HG02938 (cell line): ENCODE results near the gene TBC1D7.

ENCODE experiments used
- ATAC-seq: cut with Tn5 transposase; IDR thresholded peaks from one replicate; pipeline ENCODE4 v1.9.1; 2021; ENCODE audit warnings: mild to moderate bottlenecking, moderate library complexity; ENCODE audit not compliant: unreplicated experiment

The TBC1D7 gene

GRCh38 chr6:13296536-13296997, 31.8 kb downstream of the TBC1D7 start:
- ATAC-seq: no peak

DNA sequence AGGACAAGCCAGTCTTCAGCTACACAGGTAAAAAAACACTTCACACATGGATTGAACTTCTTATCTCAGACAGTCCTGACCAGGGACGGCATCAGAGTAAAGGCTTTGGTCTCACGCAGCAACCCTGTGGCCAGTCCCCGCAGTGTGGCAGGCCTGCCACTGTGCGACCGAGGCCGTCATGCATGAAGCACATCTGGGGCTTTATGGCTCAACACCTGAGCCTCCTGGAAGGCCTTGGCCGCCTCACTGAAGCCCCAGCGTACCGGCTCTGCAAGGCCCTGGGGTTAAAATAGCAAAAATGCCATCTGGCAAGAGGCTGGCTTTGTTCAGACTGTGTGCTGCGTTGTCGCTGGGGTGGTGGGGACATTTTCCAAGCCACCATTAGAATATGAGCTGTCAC, 32.8 kb downstream of the TBC1D7 start:
- no peak for ATAC-seq

DNA sequence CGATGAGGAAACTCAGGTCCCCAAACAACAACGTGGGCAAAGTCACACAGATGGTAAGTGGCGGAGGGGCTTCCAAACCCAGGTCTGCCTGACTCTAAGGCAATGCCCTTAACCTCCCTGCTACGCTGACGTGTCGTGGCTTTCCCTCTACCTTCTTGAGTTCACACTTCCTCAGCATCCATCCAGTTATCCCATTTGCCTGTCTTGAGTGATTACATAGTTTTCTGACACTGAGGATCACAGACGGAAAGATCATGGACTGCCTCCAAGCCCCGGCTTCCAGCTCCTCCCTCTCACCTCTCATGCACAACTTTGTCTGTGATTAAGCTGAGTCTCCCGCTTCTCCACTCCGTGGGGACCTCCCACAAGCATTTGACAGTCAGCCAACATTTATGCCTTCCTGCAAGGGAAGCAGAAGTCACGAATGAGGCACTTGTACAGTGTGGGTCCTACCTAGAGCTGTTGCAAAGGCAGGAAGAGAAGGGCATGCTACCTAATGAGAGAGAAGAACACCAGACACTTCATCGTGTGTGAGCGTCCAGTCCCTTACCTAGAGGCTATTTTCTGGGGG, 33.8 kb downstream of the TBC1D7 start:
- no peak for ATAC-seq

DNA sequence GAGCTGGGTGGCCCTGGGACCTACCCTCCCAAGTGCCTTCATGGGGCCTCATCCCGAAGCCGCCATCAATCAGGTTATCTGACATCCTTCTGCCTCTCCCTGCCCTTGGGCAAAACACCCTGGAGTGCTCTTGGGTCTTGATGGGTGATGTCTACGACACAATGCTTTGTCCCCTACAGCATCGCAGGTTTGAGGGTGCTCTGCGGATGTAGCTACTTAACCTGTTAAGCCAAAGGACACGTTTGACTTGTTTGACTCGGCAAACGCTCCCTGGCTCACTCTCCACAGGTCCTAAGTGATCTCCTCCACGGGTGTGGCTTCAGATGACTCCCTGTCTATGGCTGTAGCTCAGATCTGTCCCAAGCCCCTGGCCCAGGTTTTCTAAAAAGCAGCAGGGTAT, 35.6 kb downstream of the TBC1D7 start:
- no peak for ATAC-seq

- no peak for ATAC-seq
These were observed 38.0 kb downstream of the TBC1D7 start for GRCh38 chr6:13290335-13290734.

DNA sequence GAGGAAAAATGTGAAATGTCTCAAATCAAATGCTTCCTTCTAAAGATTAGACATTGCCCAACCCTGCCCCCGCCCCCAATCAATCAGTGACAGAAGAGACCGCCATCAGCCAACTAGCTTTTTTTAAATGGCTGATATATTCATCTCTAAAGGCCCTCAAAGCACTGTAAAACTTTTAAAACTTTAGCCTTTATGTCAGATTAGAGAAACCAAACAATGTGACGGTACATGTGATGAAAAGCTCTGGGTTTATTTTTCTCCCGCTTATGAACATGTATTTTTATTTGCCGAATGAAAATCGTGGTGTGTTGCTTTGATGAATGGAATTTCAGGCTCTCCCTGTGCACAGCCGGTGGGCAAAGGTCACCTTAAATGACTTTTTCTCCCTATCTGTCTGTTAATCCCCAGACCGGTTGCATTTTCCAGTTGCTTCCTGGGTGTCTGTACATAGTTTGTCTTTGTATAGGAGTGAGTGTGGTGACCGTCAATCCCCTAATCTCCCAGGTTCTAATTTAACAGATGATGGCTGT, 38.5 kb downstream of the TBC1D7 start:
- ATAC-seq: no peak

DNA sequence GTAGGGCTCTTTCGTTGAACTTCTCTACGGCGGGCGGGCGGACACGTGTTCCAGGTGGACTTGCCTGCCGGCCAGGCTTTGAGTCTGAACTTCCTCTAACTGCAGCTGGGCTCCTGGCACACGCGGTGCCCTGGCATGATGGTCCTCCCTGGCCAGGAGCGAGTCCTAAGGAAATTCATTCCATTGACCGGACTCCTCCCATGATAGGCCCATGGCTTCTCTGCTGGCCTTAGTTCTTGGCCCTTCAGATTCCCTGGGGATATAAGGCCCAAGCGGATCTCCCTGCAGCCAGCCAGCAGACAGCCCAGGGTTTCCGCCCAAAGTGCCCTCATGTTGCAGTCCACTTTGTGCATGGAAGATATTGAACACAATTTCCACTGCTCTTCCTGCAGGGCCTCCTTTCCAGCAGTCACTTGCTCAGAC, 39.4 kb downstream of the TBC1D7 start:
- ATAC-seq: no peak

DNA sequence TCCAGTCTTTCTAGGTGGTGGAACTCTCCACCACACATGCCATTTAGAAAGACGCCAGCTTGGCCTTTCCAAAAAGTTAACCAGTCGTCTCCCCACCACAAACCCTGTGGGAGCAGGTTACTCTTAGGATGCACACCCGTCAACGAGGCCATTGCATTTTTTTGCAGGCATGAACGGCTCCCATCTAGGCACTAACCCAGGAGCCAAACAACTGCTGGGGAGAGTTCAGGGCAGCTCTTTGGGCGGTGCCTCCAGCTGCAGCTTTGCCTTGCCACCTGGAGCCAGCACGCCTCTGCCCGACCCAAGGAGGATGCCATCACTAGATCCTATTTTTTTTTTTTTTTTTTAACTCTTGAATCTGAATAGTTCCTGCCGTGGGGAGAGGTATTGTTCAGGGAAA, 39.9 kb downstream of the TBC1D7 start:
- no peak for ATAC-seq

DNA sequence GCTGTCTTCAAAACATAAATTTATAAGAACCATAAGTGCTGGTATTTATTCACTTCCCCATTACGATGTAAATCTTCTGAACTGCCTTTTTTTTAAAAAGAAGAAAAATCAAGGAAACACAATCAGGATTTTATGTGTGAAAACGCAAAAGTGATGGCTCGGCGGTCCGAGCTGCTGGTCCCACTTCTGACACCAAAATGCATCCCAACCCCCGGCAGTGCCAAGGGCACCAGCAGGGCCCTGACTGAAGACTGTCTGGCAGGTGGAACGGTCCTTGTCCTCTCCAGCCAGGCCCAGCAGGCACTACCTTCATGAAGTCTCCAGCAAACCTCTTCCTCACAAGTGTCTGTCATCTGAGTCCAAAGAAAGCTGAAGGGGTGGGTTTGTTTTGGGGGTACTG, 41.2 kb downstream of the TBC1D7 start:
- ATAC-seq: no peak

DNA sequence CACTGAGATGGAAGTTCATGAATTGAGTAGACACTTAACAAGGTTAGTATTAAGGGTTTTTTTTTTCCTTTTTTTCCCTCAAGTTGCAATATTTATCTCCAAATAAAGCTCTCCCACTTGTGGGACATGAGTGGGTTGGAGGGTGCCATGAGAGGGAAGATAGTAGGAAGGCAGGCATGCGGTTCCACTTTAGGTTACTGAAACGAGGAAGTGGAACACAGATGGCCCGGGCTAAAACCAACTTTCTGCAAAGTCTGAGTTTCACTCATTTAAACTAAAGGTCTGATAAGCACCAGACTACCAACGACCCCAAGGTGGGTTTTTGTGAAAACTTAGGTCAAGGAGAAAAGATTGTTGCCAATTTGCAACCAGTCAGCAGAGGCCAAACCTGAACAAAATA, 42.2 kb downstream of the TBC1D7 start:
- ATAC-seq: peak; percentile 69

GRCh38 chr6:13285705-13286104, 42.6 kb downstream of the TBC1D7 start:
- no peak for ATAC-seq

DNA sequence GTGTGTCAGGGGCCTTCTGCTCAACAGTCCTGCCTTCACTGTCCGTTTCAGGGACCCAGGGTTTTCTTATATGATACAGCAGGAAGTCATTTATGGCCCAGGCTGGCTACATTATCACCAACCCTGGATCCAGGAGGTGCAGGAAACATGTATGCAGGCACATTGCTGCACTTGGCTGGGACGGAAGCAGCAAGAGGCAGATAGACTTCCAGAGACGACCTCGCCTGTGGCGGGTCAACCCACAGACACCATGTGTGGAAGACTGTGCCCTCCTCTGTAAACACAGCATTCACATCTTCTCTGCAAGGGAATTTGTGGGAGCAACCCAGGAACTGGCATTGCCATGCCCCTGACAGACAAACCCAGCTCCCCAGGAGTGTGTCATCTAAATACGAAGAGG, 43.7 kb downstream of the TBC1D7 start:
- no peak for ATAC-seq

DNA sequence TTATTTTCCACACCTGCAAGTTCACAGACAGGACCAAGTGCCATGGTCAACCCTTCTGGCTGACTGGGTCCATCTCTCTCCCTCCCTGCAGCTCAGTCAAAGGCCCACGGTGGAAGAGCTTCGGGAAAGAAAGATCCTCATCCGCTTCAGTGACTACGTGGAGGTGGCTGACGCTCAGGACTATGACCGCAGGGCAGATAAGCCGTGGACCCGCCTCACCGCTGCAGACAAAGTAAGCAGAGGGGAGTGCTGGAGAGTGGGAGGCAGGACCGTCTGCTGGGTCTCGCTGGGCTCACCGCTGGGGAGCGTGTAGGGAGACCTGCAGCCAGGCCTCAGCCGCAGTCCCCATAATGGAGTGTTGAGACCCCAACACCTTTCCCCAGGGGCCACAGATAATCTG, 45.0 kb downstream of the TBC1D7 start:
- ATAC-seq: no peak

DNA sequence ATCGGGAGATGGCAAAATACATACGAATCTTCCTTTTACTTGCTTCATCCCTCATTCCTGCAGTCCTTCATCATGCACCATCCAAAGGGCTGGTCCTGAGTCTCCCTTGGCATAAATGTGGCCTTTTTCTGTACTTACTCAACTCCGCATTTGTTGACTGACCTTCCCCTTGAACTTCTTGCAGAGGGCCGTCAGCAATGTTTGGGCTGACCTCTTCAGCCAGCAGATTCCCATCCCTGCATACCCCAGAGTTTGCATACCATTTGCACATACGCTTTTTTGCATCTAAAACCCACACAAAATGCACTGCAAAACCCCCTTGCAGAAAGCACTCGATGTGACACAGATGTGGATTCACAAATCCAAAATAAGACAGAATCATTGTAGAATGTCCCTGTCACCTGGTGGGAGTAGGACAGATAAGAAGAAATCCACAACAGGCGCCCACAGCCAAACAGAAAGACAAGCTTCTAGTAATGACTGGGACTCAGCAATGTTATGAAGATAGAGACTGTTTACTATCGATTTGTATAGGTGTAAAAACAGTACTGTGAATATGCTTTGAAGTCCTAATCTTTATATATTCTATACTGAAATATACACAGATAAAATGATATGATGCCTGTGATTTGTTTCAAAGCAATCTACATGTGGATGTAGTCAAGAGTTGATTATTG, 45.8 kb downstream of the TBC1D7 start:
- ATAC-seq: no peak

DNA sequence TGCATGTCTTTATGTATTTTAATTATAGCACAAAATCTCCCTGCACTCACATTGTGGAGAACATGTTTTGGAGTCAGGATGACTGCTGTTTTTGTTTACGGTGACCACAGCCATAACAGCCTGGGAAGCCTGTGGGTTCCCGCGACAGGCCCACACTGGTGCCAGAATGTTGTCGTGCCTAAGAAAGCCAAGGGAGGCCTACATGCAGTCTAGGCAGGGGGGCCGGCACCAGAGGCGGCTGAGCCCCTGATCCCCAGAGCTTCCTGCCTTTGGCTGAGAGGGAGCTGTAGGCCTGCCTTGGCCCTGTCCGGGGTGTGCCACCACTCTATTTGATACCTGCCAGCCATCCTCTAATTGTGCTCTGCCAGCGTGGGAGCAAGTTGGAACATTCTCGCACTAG, 46.7 kb downstream of the TBC1D7 start:
- ATAC-seq: no peak

DNA sequence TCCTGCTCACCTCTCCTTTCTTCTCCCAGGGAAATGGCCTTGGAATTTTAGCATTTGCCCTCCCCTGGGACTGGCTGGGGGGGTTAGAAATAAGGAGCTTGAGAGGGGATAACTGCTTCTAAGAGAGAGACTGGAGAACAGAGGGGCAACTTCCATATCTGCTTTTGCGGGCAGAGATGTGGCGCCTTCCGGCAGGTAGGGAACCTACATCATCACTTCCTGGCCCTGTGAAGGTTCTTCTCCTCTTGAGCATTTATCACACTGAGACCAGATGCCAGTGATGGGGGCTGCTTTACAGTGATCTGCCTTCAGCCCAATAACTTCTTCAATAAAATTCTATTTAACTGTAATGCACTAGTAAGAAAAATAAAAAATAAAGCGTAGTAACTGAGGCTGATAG, 48.1 kb downstream of the TBC1D7 start:
- no peak for ATAC-seq

DNA sequence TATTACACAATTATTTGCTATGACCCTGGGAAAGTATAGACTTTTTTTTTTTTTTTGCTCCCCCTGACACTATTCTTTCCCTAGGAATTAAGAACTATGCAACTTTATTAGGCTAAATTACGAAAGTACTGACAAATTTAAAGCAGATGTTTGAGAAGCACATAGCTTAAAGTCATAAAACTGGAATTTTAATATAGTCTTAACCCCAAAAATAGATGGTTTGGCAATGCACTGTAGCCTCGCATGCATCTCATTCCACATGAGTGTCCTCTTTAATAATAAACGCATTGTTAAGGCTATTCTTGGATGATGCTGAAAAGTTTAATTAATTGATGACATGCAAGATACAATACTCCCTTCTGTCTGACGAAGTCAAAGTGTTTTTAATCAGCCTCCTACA, 49.3 kb downstream of the TBC1D7 start:
- no peak for ATAC-seq

DNA sequence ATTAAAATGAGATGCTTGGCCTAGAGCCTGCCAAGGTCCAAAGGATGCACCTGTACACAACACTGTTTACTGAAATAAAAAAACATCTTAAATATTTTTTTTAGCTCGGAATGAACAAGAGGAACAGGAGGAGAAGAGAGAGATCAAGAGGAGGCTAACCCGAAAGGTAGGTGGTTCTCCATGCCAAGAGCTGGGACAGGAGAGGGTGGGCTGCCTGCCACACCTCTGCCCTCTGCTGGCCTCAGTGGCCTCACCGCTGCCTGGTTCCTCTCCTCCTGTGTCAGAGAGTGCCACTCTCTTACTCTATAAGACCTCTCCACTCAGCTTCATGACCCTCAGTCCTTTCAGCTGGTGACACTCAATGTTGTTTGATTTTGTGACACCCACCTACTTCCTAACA, 50.2 kb downstream of the TBC1D7 start:
- ATAC-seq: no peak

GRCh38 chr6:13277231-13277630, 51.1 kb downstream of the TBC1D7 start:
- ATAC-seq: no peak

DNA sequence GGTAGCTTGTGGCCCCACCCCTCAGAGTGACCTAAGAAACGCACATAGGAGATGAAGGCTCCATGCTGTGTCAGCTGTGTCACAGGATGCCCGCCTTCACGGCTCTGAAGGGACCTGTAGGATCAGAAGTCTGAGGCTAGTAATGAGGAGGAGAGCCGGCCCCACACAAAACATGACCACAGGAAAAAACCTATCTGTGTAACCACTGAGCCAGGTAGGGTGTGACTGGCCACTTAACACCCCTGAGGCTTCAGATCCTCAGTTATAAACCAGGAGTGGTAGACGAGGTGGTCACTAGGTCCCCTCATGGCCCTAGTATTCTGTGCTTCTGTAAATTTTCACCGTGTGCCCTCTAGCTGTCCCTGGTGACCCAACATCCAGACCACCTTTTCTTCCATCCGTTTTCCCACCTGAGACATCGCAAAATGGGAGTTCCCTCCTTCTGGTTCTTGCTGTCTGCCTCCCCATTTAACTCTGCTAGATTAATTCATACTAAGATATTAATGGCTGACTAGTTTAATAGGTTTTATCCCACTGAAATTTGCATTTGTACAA, 52.8 kb downstream of the TBC1D7 start:
- ATAC-seq: no peak

GRCh38 chr6:13274707-13275434, 53.5 kb downstream of the TBC1D7 start:
- ATAC-seq: no peak
